Loucy (cell line): ENCODE results near the gene ZNRD2.

Experiments used
- EZH2phosphoT487 ChIP-seq: fragments of 200-600 bp; IDR thresholded peaks from 2 replicates; pipeline ENCODE4 v1.6.1; 2018; ENCODE audit warnings: antibody characterized with exemption, mild to moderate bottlenecking, moderate library complexity, borderline replicate concordance
- TF ChIP-seq, protein P1 (sequence below): fragments of 200-600 bp; sonication (generic); conservative IDR thresholded peaks from 2 replicates; pipeline ENCODE4 v1.5.1; 2014; ENCODE audit warnings: mild to moderate bottlenecking, antibody characterized with exemption, low read length

DNA sequence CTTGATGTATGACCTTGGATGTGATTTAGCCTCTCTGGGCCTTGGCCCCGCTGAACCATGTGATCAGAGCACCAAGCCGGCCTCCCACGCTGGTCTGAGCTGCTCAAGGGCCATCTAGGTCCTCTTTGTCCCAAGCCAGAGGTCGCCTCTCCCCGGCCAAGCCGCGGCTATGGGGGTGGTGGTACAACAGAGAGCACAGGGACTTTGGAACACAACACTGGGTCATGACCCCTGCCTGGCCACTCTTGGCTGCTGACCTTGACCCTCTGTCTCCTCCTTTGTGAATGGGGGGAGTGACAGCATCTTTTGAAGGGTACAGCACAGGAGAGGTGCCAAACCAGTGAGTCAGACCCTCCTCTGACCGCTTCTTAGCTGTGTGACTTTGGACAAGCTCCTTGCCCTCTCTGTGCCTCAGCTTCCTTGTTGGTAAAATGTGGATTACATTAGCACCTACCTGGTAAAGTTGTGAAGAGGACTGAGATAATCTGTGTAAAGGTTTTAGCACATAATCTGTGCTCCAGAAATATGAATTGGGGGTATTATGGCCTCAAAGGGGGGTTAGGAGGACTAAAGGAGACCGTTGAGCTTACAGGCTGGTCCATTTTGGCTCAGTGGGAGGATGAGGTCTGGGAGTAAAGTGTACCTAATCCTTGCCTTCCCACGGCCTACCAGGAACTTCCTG is 40.7 kb upstream of the ZNRD2 start:
- TF ChIP-seq, protein P1, sequence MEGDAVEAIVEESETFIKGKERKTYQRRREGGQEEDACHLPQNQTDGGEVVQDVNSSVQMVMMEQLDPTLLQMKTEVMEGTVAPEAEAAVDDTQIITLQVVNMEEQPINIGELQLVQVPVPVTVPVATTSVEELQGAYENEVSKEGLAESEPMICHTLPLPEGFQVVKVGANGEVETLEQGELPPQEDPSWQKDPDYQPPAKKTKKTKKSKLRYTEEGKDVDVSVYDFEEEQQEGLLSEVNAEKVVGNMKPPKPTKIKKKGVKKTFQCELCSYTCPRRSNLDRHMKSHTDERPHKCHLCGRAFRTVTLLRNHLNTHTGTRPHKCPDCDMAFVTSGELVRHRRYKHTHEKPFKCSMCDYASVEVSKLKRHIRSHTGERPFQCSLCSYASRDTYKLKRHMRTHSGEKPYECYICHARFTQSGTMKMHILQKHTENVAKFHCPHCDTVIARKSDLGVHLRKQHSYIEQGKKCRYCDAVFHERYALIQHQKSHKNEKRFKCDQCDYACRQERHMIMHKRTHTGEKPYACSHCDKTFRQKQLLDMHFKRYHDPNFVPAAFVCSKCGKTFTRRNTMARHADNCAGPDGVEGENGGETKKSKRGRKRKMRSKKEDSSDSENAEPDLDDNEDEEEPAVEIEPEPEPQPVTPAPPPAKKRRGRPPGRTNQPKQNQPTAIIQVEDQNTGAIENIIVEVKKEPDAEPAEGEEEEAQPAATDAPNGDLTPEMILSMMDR = no peak
- no peak for TF ChIP-seq EZH2phosphoT487
